Daoy (cell line): ENCODE measurements around the gene CCNL2. TPM values are rescaled to one million over a fixed set of nuclear protein-coding genes. Genes with fewer than 3 reads are reported as not detected.
"Not testable (repeated sequence)": the region's sequence is repeated elsewhere in the genome, so short reads cannot be mapped to it uniquely, and the experiment has no call there.

Experiments
- DNase-seq: peaks from one replicate; pipeline ENCODE4 v3.0.0-alpha.2; 2015; ENCODE audit warnings: low read depth
- total RNA-seq: library from RNA; depleted of rRNA; stranded (reverse); fragments of >200 nt; shearing (Covaris generic); gene quantifications from 2 replicates; pipeline ENCODE4 v1.2.3, GENCODE V29; 2014

Gene CCNL2
- total RNA-seq, 1 experiment from 2014 or later, result 81.7 TPM

DNA sequence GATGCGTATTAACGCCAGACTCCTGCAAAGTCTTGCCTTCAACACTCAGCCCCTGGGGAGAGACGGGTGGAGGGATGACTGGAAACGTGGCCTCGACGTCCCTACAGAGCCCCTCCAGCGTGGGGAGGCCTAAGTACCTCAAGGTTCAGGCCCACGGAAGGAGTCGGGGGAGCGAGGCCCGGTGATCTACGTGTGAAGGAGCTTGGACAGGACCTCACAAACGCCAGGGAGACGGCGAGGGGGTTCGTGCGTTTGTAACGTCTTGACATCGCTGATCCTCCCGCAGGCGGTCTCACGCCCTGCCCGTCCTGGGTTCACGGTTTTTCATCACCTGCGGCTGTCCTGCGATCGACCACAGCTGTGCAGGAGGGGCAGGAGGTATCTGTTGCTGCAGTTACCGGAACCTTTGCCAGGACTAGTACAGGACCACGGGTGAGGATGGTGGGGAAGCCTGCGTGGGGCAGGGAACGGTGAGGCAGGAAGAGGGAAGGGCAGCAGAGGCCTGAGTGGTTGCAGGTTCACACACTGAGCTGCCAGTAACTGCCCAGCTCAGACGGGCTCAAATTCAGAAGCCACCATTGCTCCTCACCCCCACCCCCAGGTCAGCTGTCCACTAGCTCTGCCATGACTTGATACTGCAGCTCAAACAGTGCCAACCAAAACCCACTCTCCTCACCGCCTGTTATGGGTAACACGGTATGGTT lies 889 bp upstream of the CCNL2 start:
- peak; percentile 42 for DNase-seq

- DNase-seq, result no peak
Measured at GRCh38 chr1:1398677-1399186, 403 bp downstream of the CCNL2 start.

- DNase-seq, result no peak
Measured at GRCh38 chr1:1397839-1398523, 1.2 kb downstream of the CCNL2 start.

GRCh38 chr1:1395166-1395565 lies 4.0 kb downstream of the CCNL2 start:
- DNase-seq, result no peak

- DNase-seq, result no peak
Measured at GRCh38 chr1:1394116-1394515, 5.0 kb downstream of the CCNL2 start.

DNA sequence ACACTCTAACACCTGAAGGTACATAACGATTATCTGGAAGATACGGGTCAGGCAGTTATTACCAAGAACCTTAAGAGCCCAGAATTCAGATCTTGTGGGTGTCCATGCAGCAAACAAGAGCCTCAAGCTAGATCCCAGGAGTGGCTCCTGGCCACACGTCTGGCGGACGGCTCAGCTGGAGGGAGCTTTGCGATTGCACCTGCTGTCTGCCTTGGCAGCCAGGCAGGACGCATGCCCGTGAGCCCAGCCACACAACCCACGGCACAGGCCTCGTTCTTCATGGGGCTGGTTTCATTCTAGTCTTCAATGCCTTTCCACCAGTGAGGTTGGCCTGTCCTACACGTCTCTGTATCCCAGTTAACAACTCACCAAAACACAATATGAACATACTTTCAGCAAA lies 5.7 kb downstream of the CCNL2 start:
- DNase-seq, result no peak

GRCh38 chr1:1393014-1393413 lies 6.1 kb downstream of the CCNL2 start:
- DNase-seq, result no peak

DNA sequence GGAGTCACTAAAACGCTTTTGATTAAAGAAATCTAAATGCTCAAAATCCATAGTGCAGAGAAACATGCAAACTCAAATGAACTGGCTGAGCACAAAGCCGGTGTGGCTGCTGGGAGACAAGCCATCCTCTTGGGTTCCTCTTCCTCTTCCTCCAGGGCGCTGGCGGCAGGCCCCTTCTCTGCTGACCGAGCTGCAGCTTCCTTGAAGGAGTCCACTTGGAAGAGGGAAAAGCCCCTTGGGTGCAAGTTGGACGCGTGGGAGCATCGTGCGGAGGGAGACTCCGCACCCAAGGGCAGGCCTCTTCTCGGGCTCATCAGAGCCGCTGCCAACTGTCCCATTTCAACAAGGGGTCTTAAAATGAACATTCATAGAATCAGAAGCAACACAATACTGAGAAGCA lies 7.9 kb downstream of the CCNL2 start:
- no peak for DNase-seq

- DNase-seq, result no peak
Measured at GRCh38 chr1:1390675-1391074, 8.5 kb downstream of the CCNL2 start.

- DNase-seq, result no peak
Measured at GRCh38 chr1:1388078-1388472, 11.1 kb downstream of the CCNL2 start.

- DNase-seq, result no peak
Measured at GRCh38 chr1:1387098-1388077, 11.7 kb downstream of the CCNL2 start.

DNA sequence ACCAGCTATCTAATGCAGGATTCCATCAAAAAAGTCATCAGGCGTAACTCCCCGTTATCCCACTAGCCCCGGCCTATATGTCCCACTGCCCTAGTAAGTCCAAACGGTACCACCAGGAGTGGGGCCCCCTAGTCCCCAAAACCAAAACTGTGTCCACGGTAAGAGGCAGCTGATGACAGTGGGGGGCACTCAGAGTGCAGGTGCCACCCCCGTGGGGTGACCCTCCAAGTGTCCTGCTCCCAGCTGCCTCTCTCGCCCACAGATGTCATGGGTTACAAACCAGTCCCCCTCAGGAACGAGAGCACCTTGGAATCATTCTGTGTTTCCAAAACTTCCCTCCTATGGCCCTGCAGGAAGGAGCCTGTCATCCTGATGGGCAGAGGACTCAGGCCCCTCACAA lies 13.2 kb downstream of the CCNL2 start:
- no peak for DNase-seq

DNA sequence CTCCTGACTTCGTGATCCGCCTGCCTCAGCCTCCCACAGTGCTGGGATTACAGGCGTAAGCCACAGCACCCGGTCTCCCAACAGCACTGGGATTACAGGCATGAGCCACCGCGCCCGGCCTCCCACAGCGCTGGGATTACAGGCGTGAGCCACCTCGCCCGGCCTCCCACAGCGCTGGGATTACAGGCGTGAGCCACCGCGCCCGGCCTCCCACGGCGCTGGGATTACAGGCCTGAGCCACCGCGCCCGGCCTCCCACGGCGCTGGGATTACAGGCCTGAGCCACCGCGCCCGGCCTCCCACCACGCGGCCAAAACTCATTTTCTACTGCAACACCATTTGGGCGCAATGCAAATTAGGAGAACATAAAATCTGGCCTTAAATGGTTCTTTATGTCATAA lies 13.8 kb downstream of the CCNL2 start:
- not testable (repeated sequence) for DNase-seq

DNA sequence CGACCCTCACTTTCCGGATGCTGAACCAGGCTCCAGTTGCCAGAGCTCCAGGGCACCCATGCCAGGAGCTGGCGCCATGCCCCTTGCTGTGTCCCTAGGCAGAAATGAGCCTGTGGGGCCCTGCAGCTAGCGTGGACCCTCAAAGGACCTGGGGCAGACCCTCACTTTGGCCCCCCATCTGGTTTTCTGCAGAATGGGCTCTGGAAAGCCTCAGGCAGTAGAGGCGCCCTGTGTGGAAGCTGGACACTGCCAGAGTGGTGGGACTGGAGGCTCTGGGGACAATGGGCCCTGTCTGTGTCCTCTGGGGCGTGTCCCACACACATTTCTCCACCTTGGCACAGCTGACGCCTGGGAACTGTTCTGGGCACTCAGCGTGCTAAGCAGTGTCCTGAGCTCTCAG lies 17.8 kb downstream of the CCNL2 start:
- DNase-seq, result no peak

GRCh38 chr1:1380860-1381259 lies 18.3 kb downstream of the CCNL2 start:
- DNase-seq, result no peak

DNA sequence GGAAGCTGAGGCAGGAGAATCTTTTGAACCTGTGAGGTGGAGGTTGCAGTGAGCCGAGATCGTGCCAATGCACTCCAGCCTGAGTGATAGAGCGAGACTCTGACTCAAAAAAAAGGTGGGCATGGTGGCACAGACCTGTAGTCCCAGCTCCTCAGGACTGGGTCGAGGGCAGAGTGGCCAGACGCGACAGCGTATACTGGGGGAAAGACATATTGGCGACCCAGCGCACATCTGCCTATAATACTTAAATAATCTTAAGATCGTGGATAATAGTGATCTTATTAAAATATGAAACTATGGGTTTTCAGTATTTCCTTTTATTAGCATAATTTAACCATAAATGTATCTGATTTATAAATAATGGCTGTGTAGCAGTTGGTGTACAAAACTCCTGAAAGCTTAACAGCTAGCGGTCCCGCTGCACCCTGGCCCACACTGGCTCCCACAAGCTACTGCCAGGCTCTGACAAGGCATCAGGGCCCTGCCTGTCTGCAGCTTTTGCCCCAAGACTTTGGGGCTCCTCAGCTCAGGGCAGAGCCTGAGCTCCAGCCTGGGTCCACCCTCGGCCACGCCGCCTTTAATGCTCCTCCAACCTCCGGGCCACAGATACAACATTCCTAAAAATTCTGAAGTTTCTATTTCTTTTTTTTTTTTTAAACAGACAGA lies 21.5 kb downstream of the CCNL2 start:
- DNase-seq, result no peak

DNA sequence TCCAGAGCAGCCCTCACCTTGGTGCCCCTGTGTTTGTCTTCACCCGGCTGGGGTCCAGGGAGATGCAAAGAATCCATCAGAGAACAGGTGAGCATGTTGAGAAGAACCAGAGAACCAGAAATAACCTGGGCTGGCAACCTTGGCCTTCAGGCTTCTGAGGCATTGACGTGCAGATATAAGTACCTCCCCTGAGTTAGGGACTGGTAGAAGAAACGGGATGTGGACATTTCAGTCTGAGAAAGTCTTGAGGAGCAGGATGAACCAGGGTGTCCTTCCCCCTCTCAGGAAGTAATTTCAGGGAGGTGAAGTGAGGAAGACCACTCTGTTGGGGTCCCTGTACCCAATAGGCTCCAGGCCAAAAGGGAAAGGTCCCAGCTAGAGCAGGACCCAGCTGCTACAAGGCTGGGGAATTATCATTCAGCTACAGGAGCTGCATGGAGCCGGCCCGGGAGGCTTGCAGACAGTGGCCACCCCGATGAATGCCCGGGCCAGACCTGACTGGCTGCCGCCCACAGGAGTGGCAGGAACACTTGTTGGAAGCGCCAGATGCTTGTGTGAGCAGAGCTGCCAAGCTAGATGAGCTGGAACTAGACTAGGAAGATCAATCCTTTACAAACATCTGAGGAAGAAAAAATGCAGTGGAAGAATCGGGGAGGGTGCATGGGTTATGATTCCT lies 22.4 kb downstream of the CCNL2 start:
- DNase-seq, result no peak

- peak; percentile 99 for DNase-seq
Measured at GRCh38 chr1:1374929-1375662, 24.0 kb downstream of the CCNL2 start, which contains the start of gene AURKAIP1. Gene AURKAIP1, minus strand, starts transcription at chr1:1375207. Its CDS starts 451 bp downstream, at chr1:1374756.

- no peak for DNase-seq
Measured at GRCh38 chr1:1374589-1374928, 24.6 kb downstream of the CCNL2 start.
